GM12878 (cell line): Measurements from ENCODE around the gene IRX5.

Source experiments
- EP300 ChIP-seq, 2 experiments: fragments of 150-350 bp in 1 of 2; IDR thresholded peaks; 2 replicates each; pipeline ENCODE4 v1.6.1; 2011 to 2012; ENCODE audit warnings: low read depth in 2 of 2, low read length in 2 of 2, borderline replicate concordance in 1 of 2, improper control_type of control experiment in 1 of 2, inconsistent platforms in 1 of 2; ENCODE audit not compliant: control insufficient read depth in 1 of 2
- POLR2A ChIP-seq: IDR thresholded peaks from 2 replicates; pipeline ENCODE4 v1.6.1; 2011; ENCODE audit warnings: low read depth, mild to moderate bottlenecking, low read length
- RB1 ChIP-seq: fragments of 450-650 bp; formaldehyde crosslinking; IDR thresholded peaks from 2 replicates; pipeline ENCODE4 v1.6.1; 2017; ENCODE audit warnings: mild to moderate bottlenecking, borderline replicate concordance
- TCF3 ChIP-seq: IDR thresholded peaks from 2 replicates; pipeline ENCODE4 v1.6.1; 2012; ENCODE audit warnings: low read depth, mild to moderate bottlenecking, low read length, borderline replicate concordance; ENCODE audit not compliant: insufficient read depth
- YY1 ChIP-seq: IDR thresholded peaks from 2 replicates; pipeline ENCODE4 v1.6.1; 2011; ENCODE audit warnings: low read depth, mild to moderate bottlenecking, low read length
- ZNF207 ChIP-seq: fragments of 450-650 bp; IDR thresholded peaks from 2 replicates; pipeline ENCODE4 v1.6.1; 2014; ENCODE audit warnings: antibody characterized with exemption, mild to moderate bottlenecking, borderline replicate concordance
- TF ChIP-seq, protein P1 (sequence below): IDR thresholded peaks from 2 replicates; pipeline ENCODE4 v1.6.1; 2012; ENCODE audit warnings: low read depth, low read length, improper control_type of control experiment
- TF ChIP-seq, protein P2 (sequence below), 3 experiments: IDR thresholded peaks in 2 of 3; conservative IDR thresholded peaks in 1 of 3; 2 replicates each; pipeline ENCODE4 v1.5.1; 2011; ENCODE audit warnings: low read depth in 3 of 3, low read length in 3 of 3, mild to moderate bottlenecking in 3 of 3, control low read depth in 2 of 3, moderate library complexity in 2 of 3, inconsistent platforms in 1 of 3, mixed read lengths in 1 of 3; ENCODE audit not compliant: control insufficient read depth in 2 of 3, insufficient read depth in 1 of 3; ENCODE audit errors: extremely low read depth in 1 of 3

DNA sequence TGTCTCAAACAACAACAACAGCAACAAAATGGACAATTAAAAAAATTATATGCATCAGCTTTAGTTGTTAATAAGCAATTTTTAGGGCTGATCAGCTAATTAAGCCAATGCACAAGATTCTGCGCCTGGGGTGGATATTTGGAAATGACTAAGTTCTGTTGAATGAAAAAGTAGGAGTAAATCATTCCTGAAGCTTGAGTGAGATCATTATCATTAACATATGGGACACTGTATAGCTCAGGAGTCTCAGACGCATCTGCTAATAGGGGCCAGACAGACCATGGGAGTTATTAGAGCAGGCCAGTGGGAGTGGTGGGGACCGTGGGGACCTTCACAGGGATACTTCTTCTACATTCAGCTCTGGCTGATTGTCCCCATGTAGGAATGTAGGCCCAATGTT lies 22.8 kb downstream of the IRX5 start:
- no peak for TF ChIP-seq POLR2A
- TF ChIP-seq, protein P1, sequence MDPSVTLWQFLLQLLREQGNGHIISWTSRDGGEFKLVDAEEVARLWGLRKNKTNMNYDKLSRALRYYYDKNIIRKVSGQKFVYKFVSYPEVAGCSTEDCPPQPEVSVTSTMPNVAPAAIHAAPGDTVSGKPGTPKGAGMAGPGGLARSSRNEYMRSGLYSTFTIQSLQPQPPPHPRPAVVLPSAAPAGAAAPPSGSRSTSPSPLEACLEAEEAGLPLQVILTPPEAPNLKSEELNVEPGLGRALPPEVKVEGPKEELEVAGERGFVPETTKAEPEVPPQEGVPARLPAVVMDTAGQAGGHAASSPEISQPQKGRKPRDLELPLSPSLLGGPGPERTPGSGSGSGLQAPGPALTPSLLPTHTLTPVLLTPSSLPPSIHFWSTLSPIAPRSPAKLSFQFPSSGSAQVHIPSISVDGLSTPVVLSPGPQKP: no peak
- no peak for TF ChIP-seq TCF3
- TF ChIP-seq EP300 (IDR thresholded peaks at IDR 0.05; ENCODE audit: borderline replicate concordance in 1 of 2, control insufficient read depth in 1 of 2, low read depth in 2 of 2, low read length in 2 of 2): no peak
- TF ChIP-seq, protein P2, sequence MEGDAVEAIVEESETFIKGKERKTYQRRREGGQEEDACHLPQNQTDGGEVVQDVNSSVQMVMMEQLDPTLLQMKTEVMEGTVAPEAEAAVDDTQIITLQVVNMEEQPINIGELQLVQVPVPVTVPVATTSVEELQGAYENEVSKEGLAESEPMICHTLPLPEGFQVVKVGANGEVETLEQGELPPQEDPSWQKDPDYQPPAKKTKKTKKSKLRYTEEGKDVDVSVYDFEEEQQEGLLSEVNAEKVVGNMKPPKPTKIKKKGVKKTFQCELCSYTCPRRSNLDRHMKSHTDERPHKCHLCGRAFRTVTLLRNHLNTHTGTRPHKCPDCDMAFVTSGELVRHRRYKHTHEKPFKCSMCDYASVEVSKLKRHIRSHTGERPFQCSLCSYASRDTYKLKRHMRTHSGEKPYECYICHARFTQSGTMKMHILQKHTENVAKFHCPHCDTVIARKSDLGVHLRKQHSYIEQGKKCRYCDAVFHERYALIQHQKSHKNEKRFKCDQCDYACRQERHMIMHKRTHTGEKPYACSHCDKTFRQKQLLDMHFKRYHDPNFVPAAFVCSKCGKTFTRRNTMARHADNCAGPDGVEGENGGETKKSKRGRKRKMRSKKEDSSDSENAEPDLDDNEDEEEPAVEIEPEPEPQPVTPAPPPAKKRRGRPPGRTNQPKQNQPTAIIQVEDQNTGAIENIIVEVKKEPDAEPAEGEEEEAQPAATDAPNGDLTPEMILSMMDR (IDR thresholded peaks at IDR 0.05 in 2 of 3, conservative IDR thresholded peaks at IDR 0.05 in 1 of 3; ENCODE audit: control insufficient read depth in 2 of 3, extremely low read depth in 1 of 3, insufficient read depth in 1 of 3, low read depth in 3 of 3, low read length in 3 of 3): no peak
- TF ChIP-seq RB1: no peak
- no peak for TF ChIP-seq ZNF207
- TF ChIP-seq YY1: no peak
